ENCODE results near the gene LDAH. TPM values are rescaled to one million over a fixed set of nuclear protein-coding genes. Genes with fewer than 3 reads are reported as not detected.
A peak's percentile ranks its signal among the peaks of the same experiment; 100 is the strongest.

LDAH gene
- total RNA-seq, 1 experiment from 2014 or later, result 25.4 TPM

- peak within 1 kb of the TSS; percentile 52 for H3K4me3 ChIP-seq (ENCODE audit: insufficient read depth, low read depth, low read length)
- H3K36me3 ChIP-seq (replicated peaks; ENCODE audit: control insufficient read depth, insufficient read depth, low read length), result no peaks in the 10 kb centered on the region
- H3K27me3 ChIP-seq (ENCODE audit: control insufficient read depth, insufficient read depth, low read length), result peaks cover 94% of the 10 kb centered on the region
- DNase-seq, result peak; percentile 94
These were observed 156.4 kb downstream of the LDAH start, which contains the start of gene GDF7 for GRCh38 chr2:20666304-20667150. TSS of gene GDF7 (plus strand) at chr2:20667144. CDS start at chr2:20667240, 96 bp downstream.

- H3K27me3 ChIP-seq (ENCODE audit: control insufficient read depth, insufficient read depth, low read length), result peaks cover 88% of the 10 kb centered on the region
- no peaks in the 10 kb centered on the region for H3K36me3 ChIP-seq (replicated peaks; ENCODE audit: control insufficient read depth, insufficient read depth, low read length)
- DNase-seq, result peak; percentile 84
- peak overlapping the region; percentile 52 for H3K4me3 ChIP-seq (ENCODE audit: insufficient read depth, low read depth, low read length)
These were observed 156.9 kb downstream of the LDAH start for GRCh38 chr2:20666005-20666303.

- peaks cover 86% of the 10 kb centered on the region for H3K27me3 ChIP-seq (ENCODE audit: control insufficient read depth, insufficient read depth, low read length)
- peak overlapping the region; percentile 52 for H3K4me3 ChIP-seq (ENCODE audit: insufficient read depth, low read depth, low read length)
- peak; percentile 84 for DNase-seq
- H3K36me3 ChIP-seq (replicated peaks; ENCODE audit: control insufficient read depth, insufficient read depth, low read length), result no peaks in the 10 kb centered on the region
These were observed 157.5 kb downstream of the LDAH start for GRCh38 chr2:20665243-20666004.

- peak overlapping the region; percentile 52; the same call in 1 of the 2 replicates for H3K4me3 ChIP-seq (ENCODE audit: insufficient read depth, low read depth, low read length)
- DNase-seq, result peak; percentile 36
- H3K36me3 ChIP-seq (replicated peaks; ENCODE audit: control insufficient read depth, insufficient read depth, low read length), result no peaks in the 10 kb centered on the region
- peaks cover 79% of the 10 kb centered on the region for H3K27me3 ChIP-seq (ENCODE audit: control insufficient read depth, insufficient read depth, low read length)
These were observed 158.3 kb downstream of the LDAH start for GRCh38 chr2:20664431-20665242.

GRCh38 chr2:20664071-20664390, 158.9 kb downstream of the LDAH start:
- Histone ChIP-seq H3K36me3 (replicated peaks; ENCODE audit: control insufficient read depth, insufficient read depth, low read length) (no peaks in the 10 kb centered on the region), H3K27me3 (ENCODE audit: control insufficient read depth, insufficient read depth, low read length) (peaks cover 73% of the 10 kb centered on the region), H3K4me3 (ENCODE audit: insufficient read depth, low read depth, low read length) (no peak overlapping the region)
- DNase-seq, result peak; percentile 67

GRCh38 chr2:20663196-20664070, 159.5 kb downstream of the LDAH start:
- Histone ChIP-seq H3K4me3 (ENCODE audit: insufficient read depth, low read depth, low read length) (no peak overlapping the region), H3K27me3 (ENCODE audit: control insufficient read depth, insufficient read depth, low read length) (peaks cover 67% of the 10 kb centered on the region), H3K36me3 (replicated peaks; ENCODE audit: control insufficient read depth, insufficient read depth, low read length) (no peaks in the 10 kb centered on the region)
- peak; percentile 28 for DNase-seq

- Histone ChIP-seq H3K36me3 (replicated peaks; ENCODE audit: control insufficient read depth, insufficient read depth, low read length) (no peaks in the 10 kb centered on the region), H3K4me3 (ENCODE audit: insufficient read depth, low read depth, low read length) (no peak overlapping the region), H3K27me3 (ENCODE audit: control insufficient read depth, insufficient read depth, low read length) (peaks cover 57% of the 10 kb centered on the region)
- no peak for DNase-seq
These were observed 160.5 kb downstream of the LDAH start for GRCh38 chr2:20662308-20662937.

GRCh38 chr2:20661421-20662307, 161.2 kb downstream of the LDAH start:
- Histone ChIP-seq H3K27me3 (ENCODE audit: control insufficient read depth, insufficient read depth, low read length) (peaks cover 54% of the 10 kb centered on the region), H3K4me3 (ENCODE audit: insufficient read depth, low read depth, low read length) (no peak overlapping the region), H3K36me3 (replicated peaks; ENCODE audit: control insufficient read depth, insufficient read depth, low read length) (no peaks in the 10 kb centered on the region)
- DNase-seq, result peak; percentile 94

GRCh38 chr2:20660506-20661420, 162.1 kb downstream of the LDAH start:
- Histone ChIP-seq H3K36me3 (replicated peaks; ENCODE audit: control insufficient read depth, insufficient read depth, low read length) (no peaks in the 10 kb centered on the region), H3K27me3 (ENCODE audit: control insufficient read depth, insufficient read depth, low read length) (peaks cover 45% of the 10 kb centered on the region), H3K4me3 (ENCODE audit: insufficient read depth, low read depth, low read length) (no peak overlapping the region)
- DNase-seq, result peak; percentile 41

GRCh38 chr2:20657522-20658235, 165.2 kb downstream of the LDAH start:
- H3K36me3 ChIP-seq (replicated peaks; ENCODE audit: control insufficient read depth, insufficient read depth, low read length), result no peaks in the 10 kb centered on the region
- H3K27me3 ChIP-seq (ENCODE audit: control insufficient read depth, insufficient read depth, low read length), result peaks cover 14% of the 10 kb centered on the region
- peak; percentile 74 for DNase-seq
- no peak overlapping the region for H3K4me3 ChIP-seq (ENCODE audit: insufficient read depth, low read depth, low read length)

- Histone ChIP-seq H3K4me3 (ENCODE audit: insufficient read depth, low read depth, low read length) (no peak overlapping the region), H3K27me3 (ENCODE audit: control insufficient read depth, insufficient read depth, low read length) (peaks cover 3% of the 10 kb centered on the region), H3K36me3 (replicated peaks; ENCODE audit: control insufficient read depth, insufficient read depth, low read length) (no peaks in the 10 kb centered on the region)
- peak; percentile 71 for DNase-seq
These were observed 166.3 kb downstream of the LDAH start for GRCh38 chr2:20656561-20656960.

GRCh38 chr2:20654535-20654813, 168.4 kb downstream of the LDAH start:
- H3K4me3 ChIP-seq (ENCODE audit: insufficient read depth, low read depth, low read length), result no peak overlapping the region

More at GRCh38 chr2:20654535-20654813, 168.4 kb downstream of the LDAH start:
- Histone ChIP-seq H3K36me3 (replicated peaks; ENCODE audit: control insufficient read depth, insufficient read depth, low read length) (no peaks in the 10 kb centered on the region), H3K27me3 (ENCODE audit: control insufficient read depth, insufficient read depth, low read length) (peaks cover 3% of the 10 kb centered on the region)
- no peak for DNase-seq
